ENCODE results near the gene ZNF326.
A peak's percentile ranks its signal among the peaks of the same experiment; 100 is the strongest.
"Not testable (repeated sequence)": the region's sequence is repeated elsewhere in the genome, so short reads cannot be mapped to it uniquely, and the experiment has no call there.

ZNF326 gene

GRCh38 chr1:89997152-89997551 is 2.2 kb downstream of the ZNF326 start:
- DNase-seq: not testable (repeated sequence)

- DNase-seq: no peak
Observed at GRCh38 chr1:89998306-89998705, 3.4 kb downstream of the ZNF326 start.

GRCh38 chr1:89999208-89999607 is 4.3 kb downstream of the ZNF326 start:
- DNase-seq: no peak

- DNase-seq: no peak
Observed at GRCh38 chr1:89999628-90000027, 4.7 kb downstream of the ZNF326 start.

- no peak for DNase-seq
Observed at GRCh38 chr1:90000934-90001676, 6.2 kb downstream of the ZNF326 start.

- DNase-seq: no peak
Observed at GRCh38 chr1:90007979-90008404, 13.1 kb downstream of the ZNF326 start.

- no peak for DNase-seq
Observed at GRCh38 chr1:90012300-90012699, 17.4 kb downstream of the ZNF326 start.

- DNase-seq: no peak
Observed at GRCh38 chr1:90023691-90024090, 28.8 kb downstream of the ZNF326 start.

- no peak for DNase-seq
Observed at GRCh38 chr1:90027281-90027680, 32.4 kb downstream of the ZNF326 start.

- no peak for DNase-seq
Observed at GRCh38 chr1:90039652-90040051, 44.7 kb downstream of the ZNF326 start.

GRCh38 chr1:90043586-90043985 is 48.7 kb downstream of the ZNF326 start:
- no peak for DNase-seq

GRCh38 chr1:90044346-90044745 is 49.4 kb downstream of the ZNF326 start:
- no peak for DNase-seq

- peak; percentile 3 for DNase-seq
Observed at GRCh38 chr1:90045853-90046563, 51.1 kb downstream of the ZNF326 start.

- no peak for DNase-seq
Observed at GRCh38 chr1:90046635-90047034, 51.7 kb downstream of the ZNF326 start.

- DNase-seq: no peak
Observed at GRCh38 chr1:90048043-90048442, 53.1 kb downstream of the ZNF326 start.

GRCh38 chr1:90062700-90063643 is 68.1 kb downstream of the ZNF326 start:
- DNase-seq: not testable (repeated sequence)

GRCh38 chr1:90064109-90064508 is 69.2 kb downstream of the ZNF326 start:
- not testable (repeated sequence) for DNase-seq

- DNase-seq: no peak
Observed at GRCh38 chr1:90067194-90067931, 72.5 kb downstream of the ZNF326 start.

GRCh38 chr1:90068611-90069280 is 73.8 kb downstream of the ZNF326 start:
- no peak for DNase-seq

- peak; percentile 30 for DNase-seq
Observed at GRCh38 chr1:90074137-90074536, 79.2 kb downstream of the ZNF326 start.

- DNase-seq: peak; percentile 39
Observed at GRCh38 chr1:90074566-90074965, 79.7 kb downstream of the ZNF326 start.

GRCh38 chr1:90074970-90075391 is 80.1 kb downstream of the ZNF326 start:
- DNase-seq: peak; percentile 37

Measured in NCI-H526 treated with DMSO at 0.1 percent for 48 hours (cell line).